Measurements from ENCODE around the gene GDNF. TPM values are rescaled to one million over a fixed set of nuclear protein-coding genes. Genes with fewer than 3 reads are reported as not detected.

The GDNF gene
- polyA plus RNA-seq, 3 donors: not detected

DNA sequence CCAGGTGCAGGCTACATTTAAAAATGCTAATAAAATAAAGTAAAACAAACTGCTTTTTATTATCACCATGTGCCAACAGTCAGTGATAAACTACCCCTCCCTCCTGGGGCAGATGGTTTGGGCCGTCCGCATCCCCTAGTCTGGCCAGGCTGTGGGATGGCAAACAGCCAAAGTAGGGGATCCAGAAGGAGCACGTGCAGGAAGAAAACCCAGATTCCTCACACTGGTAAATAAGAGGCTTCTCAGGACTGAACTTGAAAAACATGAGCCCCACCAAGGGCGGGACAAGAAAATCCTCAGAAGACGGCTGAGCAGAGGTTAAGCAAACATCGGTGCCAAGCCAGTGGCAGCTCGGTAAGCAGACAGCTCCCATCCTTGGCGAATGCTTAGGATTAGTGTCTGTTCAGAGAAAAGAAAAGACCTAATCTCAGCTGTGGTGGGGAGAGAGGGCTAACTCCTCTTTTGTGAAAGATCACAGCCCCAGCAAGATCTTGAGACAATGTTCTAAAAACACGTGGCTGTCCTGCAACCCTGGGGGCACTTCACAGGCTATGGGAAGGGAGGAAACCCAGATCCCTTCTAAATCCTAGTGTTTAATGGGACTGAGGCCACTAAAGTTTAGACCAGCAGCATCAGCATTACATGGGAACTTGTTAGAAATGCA is 46.5 kb upstream of the GDNF start:
- Histone ChIP-seq H3K4me1 (ENCODE audit: control insufficient read depth in 1 of 2, insufficient read depth in 2 of 2, low read length in 2 of 2) (peaks cover 6 to 8% of the 10 kb centered on the region in 2 donors), H3K79me2 (ENCODE audit: insufficient read depth, low read length) (no peaks in the 10 kb centered on the region), H3K9ac (ENCODE audit: insufficient read depth, low read length, poor library complexity, severe bottlenecking) (no peak overlapping the region), H3K9me3 (replicated peaks in 1 of 2; ENCODE audit: control insufficient read depth in 1 of 2, insufficient read depth in 1 of 2, low read length in 2 of 2) (no peaks in the 10 kb centered on the region), H3K4me2 (replicated peaks; ENCODE audit: extremely low read depth, low read length, poor library complexity, severe bottlenecking) (no peak overlapping the region), H2AFZ (ENCODE audit: insufficient read depth, low read depth, low read length, poor library complexity, severe bottlenecking) (no peak overlapping the region), H3K27ac (ENCODE audit: low read depth in 1 of 2, low read length in 2 of 2) (no peak overlapping the region), H3K36me3 (replicated peaks in 1 of 2; ENCODE audit: control insufficient read depth in 1 of 2, insufficient read depth in 2 of 2, low read length in 2 of 2) (no peaks in the 10 kb centered on the region), H4K20me1 (ENCODE audit: insufficient read depth, low read length) (no peaks in the 10 kb centered on the region), H3K27me3 (ENCODE audit: control insufficient read depth in 2 of 2, insufficient read depth in 2 of 2, low read length in 2 of 2) (no peaks in the 10 kb centered on the region), H3K4me3 (replicated peaks in 1 of 3; ENCODE audit: low read depth in 2 of 3, low read length in 3 of 3) (no peak overlapping the region)
- peaks cover 9% of the 10 kb centered on the region for H3K4me1 Mint-ChIP-seq
- TF ChIP-seq CTCF (IDR thresholded peaks at IDR 0.05): no peak
- peaks cover 0 to 6% (median 0%) of the 10 kb centered on the region in 7 donors for H3K9me3 Mint-ChIP-seq
- intact Hi-C loops (cut with micrococcal nuclease): no loop called here
- no peaks in the 10 kb centered on the region for H3K36me3 Mint-ChIP-seq
- DNase-seq: no peak
- no peak overlapping the region for H3K27ac Mint-ChIP-seq
- H3K4me3 Mint-ChIP-seq: no peak overlapping the region
- WGBS (ENCODE audit: insufficient coverage): 90% methylated on average over 6 of the region's 9 CpGs
- H3K27me3 Mint-ChIP-seq (ENCODE audit: low read depth in 3 of 3): peaks cover 2 to 6% (median 2%) of the 10 kb centered on the region in 3 donors

GRCh38 chr5:37882636-37883035 is 42.8 kb upstream of the GDNF start:
- no peaks in the 10 kb centered on the region for H3K36me3 ChIP-seq (replicated peaks in 1 of 2; ENCODE audit: control insufficient read depth in 1 of 2, insufficient read depth in 2 of 2, low read length in 2 of 2)
- Mint-ChIP-seq H3K4me3 (no peak overlapping the region), H3K9me3 (peaks cover 0 to 7% (median 0%) of the 10 kb centered on the region in 7 donors), H3K4me1 (no peaks in the 10 kb centered on the region), H3K27me3 (ENCODE audit: low read depth in 3 of 3) (peaks cover 2 to 10% (median 2%) of the 10 kb centered on the region in 3 donors), H3K27ac (no peak overlapping the region), H3K36me3 (no peaks in the 10 kb centered on the region)
- intact Hi-C loops (cut with micrococcal nuclease): no loop called here
- H3K27me3 ChIP-seq (ENCODE audit: control insufficient read depth in 2 of 2, insufficient read depth in 2 of 2, low read length in 2 of 2): no peaks in the 10 kb centered on the region
- H4K20me1 ChIP-seq (ENCODE audit: insufficient read depth, low read length): no peaks in the 10 kb centered on the region
- no peak for DNase-seq
- H3K4me1 ChIP-seq (ENCODE audit: control insufficient read depth in 1 of 2, insufficient read depth in 2 of 2, low read length in 2 of 2): no peaks in the 10 kb centered on the region
- TF ChIP-seq CTCF (IDR thresholded peaks at IDR 0.05): no peak
- no peaks in the 10 kb centered on the region for H3K79me2 ChIP-seq (ENCODE audit: insufficient read depth, low read length)
- no peak overlapping the region for H3K4me2 ChIP-seq (replicated peaks; ENCODE audit: extremely low read depth, low read length, poor library complexity, severe bottlenecking)
- H3K4me3 ChIP-seq (replicated peaks in 1 of 3; ENCODE audit: low read depth in 2 of 3, low read length in 3 of 3): no peak overlapping the region
- 19% methylated on average over 2 of the region's 3 CpGs for WGBS (ENCODE audit: insufficient coverage)
- no peak overlapping the region for H2AFZ ChIP-seq (ENCODE audit: insufficient read depth, low read depth, low read length, poor library complexity, severe bottlenecking)
- H3K27ac ChIP-seq (ENCODE audit: low read depth in 1 of 2, low read length in 2 of 2): no peak overlapping the region
- H3K9me3 ChIP-seq (replicated peaks in 1 of 2; ENCODE audit: control insufficient read depth in 1 of 2, insufficient read depth in 1 of 2, low read length in 2 of 2): no peaks in the 10 kb centered on the region
- H3K9ac ChIP-seq (ENCODE audit: insufficient read depth, low read length, poor library complexity, severe bottlenecking): no peak overlapping the region
